Measurements from ENCODE around the gene TRIM56.

- no peak for TF ChIP-seq POLR2AphosphoS5 (IDR thresholded peaks at IDR 0.05; ENCODE audit: low read depth, low read length)
- no peak for TF ChIP-seq TAF1 (IDR thresholded peaks at IDR 0.05; ENCODE audit: borderline replicate concordance, insufficient read depth, low read length)
These were observed 23.7 kb downstream of the TRIM56 start for GRCh38 chr7:101108961-101109360.

Data from PFSK-1 (cell line).